H9 (cell line): Measurements from ENCODE around the gene CFAP97. TPM values are rescaled to one million over a fixed set of nuclear protein-coding genes. Genes with fewer than 3 reads are reported as not detected.

Source experiments
- DNase-seq: peaks from one replicate; pipeline ENCODE4 v3.0.0-alpha.2; 2017
- H2AFZ ChIP-seq: one replicate; pipeline ENCODE4 v1.6.1; 2013; ENCODE audit warnings: mild to moderate bottlenecking, low read length, control low read depth, moderate library complexity
- H2AK5ac ChIP-seq: 2 replicates; pipeline ENCODE4 v1.6.1; 2013; ENCODE audit warnings: low read length, control low read depth, mixed read lengths; ENCODE audit not compliant: insufficient read length
- H2BK120ac ChIP-seq: one replicate; pipeline ENCODE4 v1.6.1; 2013; ENCODE audit warnings: low read depth, mild to moderate bottlenecking, low read length, control low read depth, inconsistent platforms; ENCODE audit not compliant: poor library complexity, severe bottlenecking
- H2BK12ac ChIP-seq: 2 replicates; pipeline ENCODE4 v1.6.1; 2013; ENCODE audit warnings: low read length, control low read depth, mixed read lengths, low read depth; ENCODE audit not compliant: insufficient read length
- H2BK15ac ChIP-seq: 2 replicates; pipeline ENCODE4 v1.6.1; 2013; ENCODE audit warnings: low read depth, low read length, control low read depth
- H2BK20ac ChIP-seq: one replicate; pipeline ENCODE4 v1.6.1; 2013; ENCODE audit warnings: low read depth, mild to moderate bottlenecking, low read length, control low read depth, inconsistent platforms; ENCODE audit not compliant: poor library complexity, severe bottlenecking
- H2BK5ac ChIP-seq: 2 replicates; pipeline ENCODE4 v1.6.1; 2013; ENCODE audit warnings: low read length, control low read depth, mixed read lengths; ENCODE audit not compliant: insufficient read length
- H3K14ac ChIP-seq: 2 replicates; pipeline ENCODE4 v1.6.1; 2013; ENCODE audit warnings: low read length, control low read depth; ENCODE audit not compliant: insufficient read depth
- H3K18ac ChIP-seq: 2 replicates; pipeline ENCODE4 v1.6.1; 2013; ENCODE audit warnings: low read depth, mild to moderate bottlenecking, mixed read lengths, low read length, control low read depth; ENCODE audit not compliant: insufficient read length
- H3K23ac ChIP-seq: 2 replicates; pipeline ENCODE4 v1.6.1; 2013; ENCODE audit warnings: low read length, control low read depth, mixed read lengths, low read depth; ENCODE audit not compliant: insufficient read length
- H3K23me2 ChIP-seq: 2 replicates; pipeline ENCODE4 v1.6.1; 2013; ENCODE audit warnings: low read depth, mild to moderate bottlenecking, mixed read lengths, low read length, control low read depth; ENCODE audit not compliant: insufficient read length, poor library complexity, severe bottlenecking
- H3K27ac ChIP-seq: 2 replicates; pipeline ENCODE4 v1.5.1; 2013; ENCODE audit warnings: low read length, control low read depth, mixed read lengths, low read depth; ENCODE audit not compliant: insufficient read length
- H3K27me3 ChIP-seq: 2 replicates; pipeline ENCODE4 v1.6.1; 2013; ENCODE audit warnings: low read length, control low read depth, inconsistent platforms; ENCODE audit not compliant: insufficient read depth
- H3K4ac ChIP-seq: 2 replicates; pipeline ENCODE4 v1.6.1; 2013; ENCODE audit warnings: low read depth, mild to moderate bottlenecking, control low read depth, inconsistent platforms, low read length, moderate library complexity
- H3K4me1 ChIP-seq: 2 replicates; pipeline ENCODE4 v1.6.1; 2013; ENCODE audit warnings: low read length, control low read depth, inconsistent platforms; ENCODE audit not compliant: insufficient read depth
- H3K4me2 ChIP-seq: 2 replicates; pipeline ENCODE4 v1.6.1; 2013; ENCODE audit warnings: low read length, control low read depth, mixed read lengths; ENCODE audit not compliant: insufficient read length, insufficient read depth
- H3K56ac ChIP-seq: 2 replicates; pipeline ENCODE4 v1.6.1; 2013; ENCODE audit warnings: low read depth, mild to moderate bottlenecking, mixed read lengths, low read length, control low read depth; ENCODE audit not compliant: insufficient read length
- H3K79me1 ChIP-seq: 2 replicates; pipeline ENCODE4 v1.6.1; 2013; ENCODE audit warnings: low read depth, mild to moderate bottlenecking, moderate library complexity, low read length, control low read depth, inconsistent platforms; ENCODE audit not compliant: insufficient read depth, poor library complexity, severe bottlenecking
- H3K79me2 ChIP-seq: 2 replicates; pipeline ENCODE4 v1.6.1; 2013; ENCODE audit warnings: low read length, control low read depth, inconsistent platforms; ENCODE audit not compliant: insufficient read depth
- H3K9ac ChIP-seq: 2 replicates; pipeline ENCODE4 v1.6.1; 2013; ENCODE audit warnings: low read length, control low read depth, mixed read lengths; ENCODE audit not compliant: insufficient read length; ENCODE audit errors: extremely low read depth
- H3K9me3 ChIP-seq: one replicate; pipeline ENCODE4 v1.6.1; 2013; ENCODE audit warnings: low read depth, low read length, inconsistent platforms; ENCODE audit not compliant: control insufficient read depth
- H3T11ph ChIP-seq: one replicate; pipeline ENCODE4 v1.6.1; 2013; ENCODE audit warnings: mild to moderate bottlenecking, low read length, control low read depth, inconsistent platforms
- H4K20me1 ChIP-seq: one replicate; pipeline ENCODE4 v1.6.1; 2013; ENCODE audit not compliant: control insufficient read depth, insufficient read length, insufficient read depth
- H4K5ac ChIP-seq: 2 replicates; pipeline ENCODE4 v1.6.1; 2013; ENCODE audit warnings: low read depth, mild to moderate bottlenecking, mixed read lengths, low read length, control low read depth; ENCODE audit not compliant: insufficient read length
- H4K8ac ChIP-seq: replicated peaks from 2 replicates; pipeline ENCODE4 v1.6.1; 2013; ENCODE audit warnings: low read length, control low read depth, mixed read lengths, low read depth; ENCODE audit not compliant: insufficient read length
- H4K91ac ChIP-seq: 2 replicates; pipeline ENCODE4 v1.6.1; 2013; ENCODE audit warnings: low read depth, mild to moderate bottlenecking, moderate library complexity, mixed read lengths, low read length, control low read depth; ENCODE audit not compliant: insufficient read length
- H3K27ac Mint-ChIP-seq, 3 experiments: 2 replicates in 2 of 3; 3 replicates in 1 of 3; pipeline ENCODE4 v1.8.0; 2020 to 2021; ENCODE audit warnings: mixed read lengths in 3 of 3, mild to moderate bottlenecking in 1 of 3, moderate library complexity in 1 of 3
- H3K27me3 Mint-ChIP-seq: 2 replicates; pipeline ENCODE4 v1.8.0; 2021; ENCODE audit warnings: low read depth, mild to moderate bottlenecking, moderate library complexity, mixed read lengths
- H3K36me3 Mint-ChIP-seq, 3 experiments: 2 replicates in 2 of 3; 3 replicates in 1 of 3; pipeline ENCODE4 v1.8.0; 2020 to 2021; ENCODE audit warnings: low read depth in 3 of 3, mixed read lengths in 3 of 3; ENCODE audit not compliant: insufficient read depth in 1 of 3
- H3K4me1 Mint-ChIP-seq, 2 experiments: 2 replicates each; pipeline ENCODE4 v1.8.0; 2020; ENCODE audit warnings: mixed read lengths in 2 of 2
- H3K4me3 Mint-ChIP-seq, 2 experiments: 2 replicates in 1 of 2; 3 replicates in 1 of 2; pipeline ENCODE4 v1.8.0; 2020 to 2021; ENCODE audit warnings: mild to moderate bottlenecking in 2 of 2, mixed read lengths in 2 of 2, moderate library complexity in 1 of 2
- H3K9me3 Mint-ChIP-seq, 2 experiments: 2 replicates in 1 of 2; 3 replicates in 1 of 2; pipeline ENCODE4 v1.8.0; 2020; ENCODE audit warnings: mild to moderate bottlenecking in 2 of 2, mixed read lengths in 2 of 2, moderate library complexity in 1 of 2
- WGBS: extraction: QIAGEN DNeasy Blood & Tissue Kit; methylation state at CpG from one replicate; pipeline ENCODE4 v1.1.7; 2013; ENCODE audit warnings: missing lambda C conversion rate, low lambda C conversion rate, mixed read lengths; ENCODE audit not compliant: insufficient read length; ENCODE audit errors: extremely low coverage; 5-methylcytosine and 5-hydroxymethylcytosine counted together
- total RNA-seq: library from RNA; stranded (reverse); gene quantifications from 2 replicates; pipeline ENCODE4 v1.2.1, GENCODE V29; 2021
- TF ChIP-seq, protein P1 (sequence below): fragments of 200-600 bp; sonication (generic); conservative IDR thresholded peaks from 3 replicates; pipeline ENCODE4 v1.8.0; 2021; ENCODE audit warnings: antibody characterized with exemption, mild to moderate bottlenecking

The CFAP97 gene
- total RNA-seq, 1 experiment from 2014 or later, result 39.3 TPM

DNA sequence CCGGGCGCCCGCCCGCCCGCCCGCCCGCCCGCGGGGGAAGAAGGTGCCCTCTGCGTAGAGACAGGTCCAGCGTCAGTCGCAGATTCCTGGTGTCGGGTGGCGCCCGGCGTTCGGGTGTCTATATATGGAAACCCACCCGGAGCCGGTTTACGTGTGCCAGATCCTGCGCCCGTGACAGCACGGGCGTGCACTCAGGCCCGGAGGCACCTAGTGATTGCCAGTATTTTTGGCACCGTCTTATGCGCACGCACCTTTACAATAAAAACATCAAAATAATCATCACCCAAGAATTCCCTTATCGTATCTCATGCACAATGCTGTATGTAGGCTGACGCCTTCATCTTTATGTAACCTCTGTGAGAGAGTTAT lies 60.2 kb downstream of the CFAP97 start:
- H2AK5ac ChIP-seq, result no peak overlapping the region
- H3K4ac ChIP-seq, result no peak overlapping the region
- no peaks in the 10 kb centered on the region; the same call in 1 of the 2 replicates for H3K27me3 Mint-ChIP-seq
- no peak overlapping the region for H3K27ac Mint-ChIP-seq
- no peaks in the 10 kb centered on the region for H4K20me1 ChIP-seq
- no peaks in the 10 kb centered on the region for H3K4me1 ChIP-seq
- H3K79me2 ChIP-seq, result no peaks in the 10 kb centered on the region; the same call in 1 of the 2 replicates
- no peak overlapping the region for H2BK12ac ChIP-seq
- H3K79me1 ChIP-seq, result no peaks in the 10 kb centered on the region
- no peak overlapping the region for H2BK15ac ChIP-seq
- TF ChIP-seq, protein P1, sequence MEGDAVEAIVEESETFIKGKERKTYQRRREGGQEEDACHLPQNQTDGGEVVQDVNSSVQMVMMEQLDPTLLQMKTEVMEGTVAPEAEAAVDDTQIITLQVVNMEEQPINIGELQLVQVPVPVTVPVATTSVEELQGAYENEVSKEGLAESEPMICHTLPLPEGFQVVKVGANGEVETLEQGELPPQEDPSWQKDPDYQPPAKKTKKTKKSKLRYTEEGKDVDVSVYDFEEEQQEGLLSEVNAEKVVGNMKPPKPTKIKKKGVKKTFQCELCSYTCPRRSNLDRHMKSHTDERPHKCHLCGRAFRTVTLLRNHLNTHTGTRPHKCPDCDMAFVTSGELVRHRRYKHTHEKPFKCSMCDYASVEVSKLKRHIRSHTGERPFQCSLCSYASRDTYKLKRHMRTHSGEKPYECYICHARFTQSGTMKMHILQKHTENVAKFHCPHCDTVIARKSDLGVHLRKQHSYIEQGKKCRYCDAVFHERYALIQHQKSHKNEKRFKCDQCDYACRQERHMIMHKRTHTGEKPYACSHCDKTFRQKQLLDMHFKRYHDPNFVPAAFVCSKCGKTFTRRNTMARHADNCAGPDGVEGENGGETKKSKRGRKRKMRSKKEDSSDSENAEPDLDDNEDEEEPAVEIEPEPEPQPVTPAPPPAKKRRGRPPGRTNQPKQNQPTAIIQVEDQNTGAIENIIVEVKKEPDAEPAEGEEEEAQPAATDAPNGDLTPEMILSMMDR, result no peak
- peak overlapping the region; percentile 75 for H3K4me2 ChIP-seq
- peaks cover 5% of the 10 kb centered on the region for H3K23me2 ChIP-seq
- no peak overlapping the region for H3K27ac ChIP-seq
- peak overlapping the region; percentile 80 to 83 for H3K4me3 Mint-ChIP-seq
- H2AFZ ChIP-seq, result no peak overlapping the region
- H3K14ac ChIP-seq, result no peak overlapping the region
- no peaks in the 10 kb centered on the region for H3K9me3 Mint-ChIP-seq
- peak overlapping the region; percentile 25 for H3K9ac ChIP-seq
- H3K23ac ChIP-seq, result no peak overlapping the region
- no peak overlapping the region for H3K56ac ChIP-seq
- DNase-seq, result no peak
- no peak overlapping the region for H4K8ac ChIP-seq
- no peak overlapping the region for H2BK5ac ChIP-seq
- H2BK20ac ChIP-seq, result no peak overlapping the region
- peaks cover 22 to 24% of the 10 kb centered on the region in 2 experiments for H3K4me1 Mint-ChIP-seq
- H2BK120ac ChIP-seq, result no peak overlapping the region
- H3K36me3 Mint-ChIP-seq, result peaks cover 4 to 25% (median 24%) of the 10 kb centered on the region in 3 experiments; a peak in 6 of 7 replicates
- H3T11ph ChIP-seq, result no peak overlapping the region
- H3K27me3 ChIP-seq, result no peaks in the 10 kb centered on the region
- H3K18ac ChIP-seq, result no peak overlapping the region
- WGBS, result no CpG with 5 or more reads among the region's 30 CpGs
- H4K5ac ChIP-seq, result no peak overlapping the region
- no peak overlapping the region for H4K91ac ChIP-seq
- no peaks in the 10 kb centered on the region for H3K9me3 ChIP-seq
